HUDEP-2 (cell line): ENCODE data around the gene DNMBP.
"Not testable (repeated sequence)": the region's sequence is repeated elsewhere in the genome, so short reads cannot be mapped to it uniquely, and the experiment has no call there.

Experiments used
- DNase-seq, 76 experiments: peaks; one replicate each; lab custom pipeline; 2025; ENCODE audit not compliant: unreplicated experiment in 76 of 76; lab: John Stamatoyannopoulos, UW

DNMBP gene

DNA sequence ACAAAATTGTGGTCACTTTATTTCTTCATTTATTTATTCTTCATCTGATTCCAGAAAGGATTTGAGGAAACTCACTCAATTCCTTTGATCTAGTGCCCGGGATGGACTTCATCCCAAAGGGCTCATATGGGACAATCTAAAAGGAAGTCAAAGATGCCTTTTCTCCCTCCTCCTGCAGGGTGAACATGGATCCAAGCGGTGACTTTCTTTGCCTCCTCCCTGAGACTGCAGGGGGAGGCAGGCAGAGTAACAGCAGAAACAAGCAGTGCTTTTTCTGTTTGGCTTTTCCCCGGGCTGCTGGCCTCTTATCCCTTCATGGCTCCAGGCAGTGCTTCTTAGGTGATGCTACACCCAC is 10.0 kb upstream of the DNMBP start:
- no peak for DNase-seq

DNA sequence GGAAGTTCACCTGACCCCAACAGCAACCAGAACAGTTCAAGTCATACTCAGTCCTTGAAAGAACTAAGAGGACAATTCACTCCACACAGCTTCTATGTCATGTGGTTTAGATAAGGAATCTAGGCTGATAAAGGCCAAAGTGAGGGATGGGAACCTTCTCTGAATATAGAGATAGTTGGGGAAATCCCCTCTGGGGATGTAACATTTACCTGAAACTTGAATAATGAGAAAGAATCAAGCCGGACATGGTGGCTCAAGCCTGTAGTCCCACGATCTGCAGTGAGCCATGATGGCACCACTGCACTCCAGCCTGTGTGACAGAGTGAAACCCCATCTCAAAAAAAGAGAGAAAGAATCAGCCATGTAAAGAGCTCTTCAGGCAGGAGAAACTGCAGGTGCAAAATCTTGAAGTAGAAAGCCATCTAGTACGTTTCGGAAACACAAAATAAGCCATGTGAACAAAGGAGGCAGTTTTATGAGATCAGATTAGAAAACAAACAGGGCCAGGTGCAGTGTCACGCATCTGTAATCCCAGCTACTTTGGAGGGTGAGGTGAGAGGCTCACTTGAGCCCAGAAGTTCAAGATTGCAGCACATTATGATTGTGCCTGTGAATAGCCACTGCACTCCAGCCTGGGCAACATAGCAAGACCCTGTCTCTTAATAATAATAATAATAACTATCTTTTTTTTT is 4.5 kb upstream of the DNMBP start:
- DNase-seq = no peak

DNA sequence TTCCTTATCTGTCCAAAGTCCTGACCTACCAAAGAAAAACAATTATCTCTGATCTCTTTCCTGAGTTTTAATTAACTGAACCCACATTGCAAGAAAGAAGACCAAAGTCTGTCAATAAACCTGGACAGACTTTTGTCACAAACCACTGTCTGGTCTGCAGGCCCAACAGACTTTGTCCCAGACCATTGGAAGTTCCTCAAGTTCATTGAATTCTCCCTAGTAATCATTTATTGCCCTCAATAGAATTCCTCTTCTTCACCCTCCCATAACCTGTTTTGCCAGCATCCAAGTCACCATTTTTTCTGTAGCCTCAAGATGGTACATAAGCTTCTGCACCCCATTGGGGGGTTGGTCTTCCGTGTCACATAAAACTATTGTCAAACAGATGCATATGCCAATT is 3.9 kb upstream of the DNMBP start:
- DNase-seq = no peak

DNA sequence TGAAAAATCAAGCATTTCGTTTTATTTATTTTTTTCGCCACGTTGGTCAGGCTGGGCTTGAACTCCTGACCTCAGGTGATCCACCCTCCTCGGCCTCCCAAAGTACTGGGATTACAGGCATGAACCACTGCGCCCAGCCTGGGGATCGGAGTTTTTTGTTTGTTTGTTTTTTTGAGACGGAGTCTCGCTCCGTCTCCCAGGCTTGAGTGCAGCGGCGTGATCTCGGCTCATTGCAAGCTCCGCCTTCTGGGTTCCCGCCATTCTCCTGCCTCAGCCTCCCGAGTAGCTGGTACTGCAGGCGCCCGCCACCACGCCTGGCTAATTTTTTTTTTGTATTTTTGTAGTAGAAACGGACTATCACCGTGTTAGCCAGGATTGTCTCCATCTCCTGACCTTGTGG is 2.2 kb upstream of the DNMBP start:
- DNase-seq = not testable (repeated sequence)

DNA sequence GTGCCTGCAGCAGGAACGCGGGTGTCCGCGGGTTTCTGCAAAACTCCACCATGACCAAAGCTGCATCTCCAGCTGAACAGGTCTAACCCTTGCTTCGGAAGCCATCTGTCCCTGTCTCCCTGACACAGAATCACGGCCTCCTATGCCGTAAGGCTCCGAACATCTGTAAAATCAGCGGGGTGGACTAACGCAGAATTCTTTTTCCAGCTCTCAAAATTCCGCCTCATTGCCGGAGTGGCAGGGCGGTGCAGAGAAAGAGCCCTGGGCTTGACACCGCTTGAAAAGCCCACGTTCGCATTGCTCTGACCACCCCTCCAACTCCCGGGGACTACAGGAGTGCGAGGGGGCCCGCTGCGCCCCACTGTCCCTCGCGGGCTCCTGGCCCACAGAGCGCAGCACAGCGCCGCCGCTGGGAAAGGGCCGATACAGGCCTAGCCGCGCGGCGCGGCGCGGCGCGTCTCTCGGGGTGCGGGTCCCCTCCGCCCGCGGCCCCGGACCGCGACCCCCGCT is 409 bp downstream of the DNMBP start:
- DNase-seq = peak in 9 of 76 experiments; percentile 30 to 58 (median 39)

DNA sequence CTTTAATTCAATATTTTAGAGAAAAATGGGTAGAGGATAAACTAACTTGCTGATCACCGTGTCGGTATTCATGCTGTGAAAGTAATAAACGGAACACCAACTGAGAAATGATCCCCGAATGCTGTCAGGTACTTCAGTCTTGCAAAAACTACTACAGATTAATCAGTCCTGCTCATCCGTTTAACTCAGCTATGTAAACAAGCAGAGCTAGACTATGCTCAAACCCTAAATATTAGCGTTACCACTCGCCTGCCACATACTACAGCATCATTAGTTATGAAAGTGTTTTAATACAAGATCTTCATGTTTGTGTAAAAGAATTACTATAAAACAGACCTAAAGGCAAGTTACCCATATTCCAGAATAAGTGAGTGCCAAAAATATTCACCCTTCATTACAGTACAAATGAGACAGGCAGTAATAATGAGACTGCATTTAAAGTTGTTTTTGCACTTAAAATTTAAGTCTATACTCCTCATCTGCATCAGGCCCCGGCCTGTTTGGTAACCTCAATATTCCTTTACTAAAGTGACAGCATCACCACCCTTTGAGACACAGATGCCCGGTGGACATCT is 952 bp downstream of the DNMBP start:
- no peak for DNase-seq

DNA sequence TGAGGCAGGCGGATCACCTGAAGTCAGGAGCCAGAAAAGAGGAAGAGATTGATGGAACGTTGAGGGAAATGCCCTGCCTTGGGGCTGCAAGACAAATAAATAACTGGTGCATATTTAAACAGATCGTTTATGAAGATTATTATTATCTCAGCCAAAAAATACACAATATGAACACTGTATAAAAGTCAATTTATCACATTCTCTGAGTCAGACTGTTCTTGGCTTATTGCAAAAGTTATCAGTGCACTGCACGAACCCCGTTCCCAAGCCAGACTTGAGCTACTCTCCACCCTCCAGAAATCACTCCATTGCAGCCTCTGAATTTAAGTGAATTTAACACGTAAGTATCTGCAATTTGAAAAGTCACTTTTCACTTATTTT is 1.6 kb downstream of the DNMBP start:
- DNase-seq = peak in 3 of 76 experiments; percentile 4 to 16 (median 9)

DNA sequence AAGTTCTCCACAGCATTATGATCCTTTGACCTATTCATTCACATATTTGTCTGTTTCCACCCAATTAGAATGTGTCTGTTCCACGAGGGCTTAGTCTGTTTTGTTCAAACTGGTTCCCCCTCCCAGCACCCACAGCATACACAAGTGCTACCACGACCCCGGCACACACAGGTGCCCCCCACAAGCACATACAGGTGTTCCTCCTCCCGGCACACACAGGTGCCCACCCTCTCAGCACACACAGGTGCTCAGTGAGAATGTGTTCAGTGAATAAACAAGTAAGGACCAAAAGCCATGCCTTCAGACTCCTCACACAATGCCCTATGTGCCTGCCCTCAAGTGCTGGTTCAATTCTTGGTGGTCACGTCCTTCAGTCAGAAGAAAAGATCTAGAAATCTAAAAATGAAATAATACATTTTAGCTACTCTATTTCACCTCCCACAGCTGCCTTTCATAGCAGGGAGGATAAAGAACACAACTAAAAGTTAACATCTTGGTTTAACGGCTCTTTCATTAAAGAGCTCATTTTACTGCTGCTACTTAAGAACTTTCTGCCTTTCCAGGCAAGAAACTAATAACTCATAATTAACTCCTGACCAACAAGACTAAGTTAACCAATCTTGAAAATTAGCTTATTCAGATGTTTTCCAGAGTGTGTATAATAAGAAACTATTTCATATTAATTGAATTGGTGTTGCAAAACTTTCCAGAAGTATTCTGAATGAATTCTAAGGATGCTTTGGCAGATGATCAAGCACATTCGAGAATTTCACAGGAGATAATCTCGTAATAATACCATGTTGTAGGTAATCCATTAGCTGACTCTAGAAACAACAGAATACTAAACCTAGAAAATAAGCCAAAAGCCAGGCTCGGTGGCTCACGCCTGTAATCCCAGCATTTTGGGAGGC is 2.3 kb downstream of the DNMBP start:
- DNase-seq = no peak

DNA sequence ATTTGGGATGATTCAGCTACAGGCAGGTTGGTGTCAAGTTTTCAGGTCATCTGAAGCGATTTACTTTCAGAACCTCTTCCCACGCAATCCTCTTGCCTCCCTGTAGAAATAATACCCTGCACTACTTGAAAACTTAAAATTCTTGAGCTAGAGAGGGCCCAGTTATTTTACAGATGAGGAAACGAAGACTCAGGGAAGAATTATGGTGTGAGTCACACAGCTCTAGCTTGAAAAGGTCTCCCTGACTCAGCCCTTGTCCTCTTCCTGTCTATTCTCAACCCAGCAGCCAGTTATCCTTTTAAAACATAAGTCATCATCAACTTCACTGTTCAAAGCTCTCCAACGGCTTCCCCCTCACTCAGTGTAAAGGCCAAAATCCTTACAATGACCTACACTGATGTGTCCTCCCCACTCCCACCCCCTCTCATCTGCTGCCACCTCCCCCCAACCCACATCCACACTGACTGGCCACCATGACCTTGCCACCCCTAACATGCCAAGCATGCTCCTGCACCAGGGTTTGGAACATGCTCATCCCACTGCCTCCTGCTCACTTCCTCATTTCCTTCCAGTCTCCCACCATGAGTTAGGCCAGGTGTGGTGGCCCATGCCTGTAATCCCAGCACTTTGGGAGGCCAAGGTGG is 3.4 kb downstream of the DNMBP start:
- no peak for DNase-seq

DNA sequence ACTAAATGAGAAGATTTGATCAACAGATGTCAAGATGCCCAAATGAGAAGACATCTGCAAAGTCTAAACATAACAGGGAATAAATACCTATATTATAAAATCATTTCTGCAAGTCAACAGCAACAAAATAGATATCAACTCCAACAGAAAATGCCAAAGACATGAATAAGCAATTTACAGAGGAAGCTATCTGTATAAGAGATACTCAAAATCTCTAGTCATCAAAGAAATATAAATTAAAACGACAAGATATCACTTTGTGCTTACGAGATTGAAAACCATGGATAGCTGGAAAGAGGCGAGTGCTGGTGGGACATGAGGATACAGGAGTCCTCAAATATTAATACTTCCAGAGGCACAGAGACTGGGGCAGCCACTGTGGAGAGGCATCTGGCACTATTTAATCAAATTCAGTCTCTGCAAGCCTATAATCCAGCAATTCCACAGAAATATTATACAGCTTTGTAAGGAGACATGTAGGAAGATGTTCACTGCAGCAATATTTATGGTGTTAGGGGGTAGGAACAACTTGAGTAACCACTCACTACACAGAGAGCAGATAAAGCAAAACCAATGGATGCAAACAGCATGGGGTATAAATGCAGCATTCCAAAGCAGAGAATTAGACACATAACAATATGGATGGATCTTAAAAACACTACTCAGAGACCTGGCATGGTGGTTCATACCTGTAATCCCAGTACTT is 4.8 kb downstream of the DNMBP start:
- DNase-seq = no peak

DNA sequence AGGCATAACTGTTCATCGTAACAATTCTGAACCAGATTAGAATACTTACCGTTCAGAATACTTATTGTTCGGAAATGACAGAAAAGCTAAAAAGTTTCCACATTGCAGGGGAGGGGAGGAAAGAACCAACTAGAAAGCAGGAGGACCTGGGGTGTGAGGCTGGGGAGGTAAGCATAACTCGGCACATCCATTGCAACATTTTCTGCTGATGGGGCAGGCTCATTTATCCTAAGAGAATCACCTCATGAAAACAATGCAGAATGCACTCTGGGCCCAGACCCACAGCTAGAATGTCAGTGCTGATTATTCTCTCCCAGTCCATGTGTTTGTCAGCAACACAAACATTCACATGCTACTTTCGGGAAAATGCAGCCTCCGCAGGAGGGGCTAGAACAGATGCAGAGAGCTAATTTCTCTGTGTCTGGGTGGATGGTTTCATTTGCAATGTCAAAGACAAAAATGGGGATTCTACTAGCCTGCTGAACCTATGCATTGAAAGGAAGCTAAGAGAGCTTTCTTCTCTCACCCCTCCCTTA is 9.6 kb downstream of the DNMBP start:
- no peak for DNase-seq

DNA sequence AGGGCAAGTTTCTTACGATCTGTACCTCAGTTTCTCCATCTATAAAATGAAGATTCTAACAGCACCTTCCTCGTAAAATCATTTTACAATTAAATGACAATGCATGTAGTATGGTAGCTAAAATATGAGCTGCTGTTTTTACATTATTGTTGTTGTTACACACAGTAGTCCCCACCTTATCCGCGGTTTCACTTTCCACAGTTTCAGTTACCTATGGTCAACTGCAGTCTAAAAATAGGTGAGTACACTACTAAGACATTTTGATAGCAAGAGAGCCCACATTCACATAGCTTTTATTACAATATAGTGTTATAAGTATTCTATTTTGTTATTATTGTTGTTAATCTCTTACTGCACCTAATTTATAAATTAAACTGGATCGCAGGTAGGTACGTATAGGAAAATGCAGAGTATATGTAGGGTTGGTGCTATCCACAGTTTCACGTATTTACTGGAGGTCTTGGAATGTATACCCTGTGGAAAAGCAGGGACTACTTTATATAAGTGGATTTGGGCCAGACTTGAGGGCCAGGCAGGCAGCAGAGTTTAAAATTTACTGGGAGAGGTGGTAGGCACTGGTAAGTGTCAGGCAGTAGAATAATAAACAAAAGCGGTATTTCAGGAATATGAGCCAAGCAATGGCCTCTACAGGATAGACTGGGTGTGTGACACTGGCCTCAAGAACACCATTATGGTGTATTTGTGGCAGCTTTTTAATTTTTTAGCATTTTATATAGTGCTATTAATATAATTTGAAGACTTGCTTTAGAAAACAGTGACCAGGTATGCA is 10.2 kb downstream of the DNMBP start:
- no peak for DNase-seq

DNA sequence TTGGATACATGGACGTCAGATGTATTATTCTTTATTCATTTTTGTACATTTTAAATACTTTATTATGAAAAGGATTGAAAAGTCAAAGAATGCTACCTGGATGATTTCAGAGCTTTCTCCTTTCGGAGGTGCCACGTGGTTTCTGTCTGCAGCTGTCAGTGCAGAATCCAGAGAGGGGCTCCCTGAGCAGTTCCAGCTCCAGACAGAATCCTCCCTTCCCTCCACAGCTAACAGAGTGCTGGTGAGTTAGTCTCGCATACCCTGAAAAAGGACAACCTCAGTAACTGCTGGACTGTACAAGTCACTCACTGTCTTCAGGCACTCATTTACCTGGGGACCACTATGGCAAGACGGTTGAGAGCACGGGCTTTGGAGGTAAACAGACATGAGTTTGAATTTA is 10.9 kb downstream of the DNMBP start:
- DNase-seq = no peak

DNA sequence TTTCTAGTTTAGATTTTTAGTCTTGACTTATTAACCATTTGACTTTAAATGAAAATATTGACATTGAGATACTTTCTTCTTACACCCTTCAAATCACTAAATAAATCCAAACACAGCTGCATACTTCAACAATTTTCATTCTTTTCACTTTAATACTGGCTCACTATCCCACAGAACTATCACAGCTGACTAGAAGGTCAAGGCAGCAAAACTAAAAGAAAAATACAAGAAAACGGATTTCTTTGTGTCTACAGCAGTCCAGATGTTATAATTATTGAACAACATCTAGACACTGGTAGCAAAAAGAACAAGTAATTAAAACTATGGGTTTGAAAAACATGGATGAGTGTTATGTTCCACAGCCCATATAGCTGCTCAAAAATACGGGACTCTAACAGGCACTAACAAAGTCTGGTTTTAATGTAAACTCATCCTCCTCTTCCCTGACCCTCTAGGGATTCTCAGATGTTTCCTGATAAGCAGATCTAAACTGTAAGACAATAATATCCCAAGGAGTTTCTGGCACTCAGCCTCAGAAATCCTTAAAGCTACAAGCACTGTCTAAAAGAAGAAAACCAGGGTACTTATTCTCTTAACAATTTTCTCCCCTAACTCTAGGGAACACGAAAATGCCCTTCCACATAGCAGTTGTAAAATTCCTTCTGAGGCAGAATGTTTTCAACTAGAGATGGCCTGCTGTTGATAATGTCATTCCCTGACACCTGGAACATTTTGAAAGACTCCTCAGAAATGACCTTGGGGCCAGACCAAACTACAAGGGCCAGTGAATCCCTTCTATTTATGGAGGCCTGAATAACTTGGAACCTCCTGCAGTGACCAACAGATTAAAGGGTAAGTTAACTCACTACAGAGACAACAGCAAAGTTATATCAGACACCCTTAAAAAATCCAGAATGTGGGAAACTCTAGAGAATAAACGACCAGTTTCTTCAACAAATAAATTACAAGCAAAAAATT is 12.8 kb downstream of the DNMBP start:
- no peak for DNase-seq

DNA sequence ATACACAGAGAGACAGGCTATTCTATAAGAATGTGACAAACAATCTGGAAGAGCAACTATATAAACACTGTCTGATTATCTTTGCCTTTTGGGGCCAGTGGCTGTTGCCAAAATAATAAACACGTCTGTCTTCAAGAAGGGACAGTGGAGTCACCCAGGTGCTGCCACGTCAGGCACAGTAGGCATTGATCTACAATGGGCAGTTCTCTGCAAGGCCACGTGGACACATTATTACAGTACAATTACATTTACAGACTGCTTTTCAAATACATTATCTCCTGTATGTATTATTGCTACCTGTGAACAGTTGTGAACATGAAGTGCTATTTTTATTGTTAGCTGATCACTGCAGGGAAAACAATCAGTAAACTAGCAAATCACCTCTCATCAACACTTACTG is 14.0 kb downstream of the DNMBP start:
- DNase-seq = no peak

DNA sequence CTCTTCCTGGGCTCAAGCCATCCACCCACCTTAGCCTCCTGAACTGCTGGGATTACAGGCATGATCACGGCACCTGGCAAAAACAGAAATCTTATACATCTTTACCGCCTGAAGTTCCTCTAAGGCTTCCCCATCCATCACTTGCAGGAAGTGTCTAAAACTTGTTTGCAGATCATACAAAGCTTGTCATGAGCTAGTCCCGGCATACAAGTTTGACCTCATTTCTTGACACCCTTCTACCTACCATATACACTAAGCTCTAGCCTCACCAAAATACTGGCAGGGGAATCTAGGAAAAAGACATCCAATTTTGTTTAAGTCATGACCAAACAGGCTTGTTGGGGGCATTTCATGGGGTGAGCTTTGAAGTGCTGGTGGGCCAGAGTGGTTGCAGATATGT is 14.5 kb downstream of the DNMBP start:
- no peak for DNase-seq

DNA sequence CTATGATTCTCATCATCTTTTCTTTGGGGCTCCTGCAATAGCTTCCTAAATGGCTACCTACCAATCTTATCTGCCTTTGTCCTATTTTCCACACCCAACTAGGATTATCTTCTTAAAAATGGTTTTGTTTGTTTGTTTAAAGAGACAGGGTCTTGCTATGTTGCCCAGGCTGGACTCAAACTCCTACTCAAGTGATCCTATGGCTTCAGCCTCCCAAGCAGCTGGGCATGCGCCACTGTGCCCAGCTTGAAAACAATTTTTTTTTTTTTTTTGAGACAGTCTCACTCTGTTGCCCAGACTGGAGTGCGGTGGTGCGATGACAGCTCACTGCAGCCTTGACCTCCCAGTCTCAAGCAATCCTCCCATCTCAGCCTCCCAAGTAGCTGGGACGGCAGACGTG is 14.9 kb downstream of the DNMBP start:
- no peak for DNase-seq
